CD4-positive, alpha-beta memory T cell (primary cell): ENCODE data around the gene PTPRT. TPM values are rescaled to one million over a fixed set of nuclear protein-coding genes. Genes with fewer than 3 reads are reported as not detected.

Experiments used
- CTCF ChIA-PET: fragments of 350-600 bp; sonication (Branson Sonifier 250); formaldehyde crosslinking; loops from one replicate; lab custom pipeline; 2021; ENCODE audit warnings: inconsistent platforms; ENCODE audit not compliant: partially characterized antibody; lab: Charles Lee
- POLR2A ChIA-PET: fragments of 350-600 bp; sonication (Branson Sonifier 250); formaldehyde crosslinking; loops from one replicate; lab custom pipeline; 2021; ENCODE audit not compliant: partially characterized antibody; lab: Charles Lee
- DNase-seq, 5 donors: peaks; one replicate each; pipeline versions ENCODE4 v3.0.0 to v3.0.0-alpha.2; 2020 to 2022; ENCODE audit warnings: mixed read lengths in 1 of 5
- H3K27ac ChIP-seq: one replicate; pipeline ENCODE4 v1.7.0; 2013; ENCODE audit warnings: low read depth, low read length
- H3K27me3 ChIP-seq: 2 replicates; pipeline ENCODE4 v1.7.0; 2013; ENCODE audit warnings: mild to moderate bottlenecking, low read length, moderate library complexity; ENCODE audit not compliant: insufficient read depth
- H3K36me3 ChIP-seq: 2 replicates; pipeline ENCODE4 v1.7.0; 2013; ENCODE audit warnings: mild to moderate bottlenecking, low read length, moderate library complexity; ENCODE audit not compliant: insufficient read depth
- H3K4me1 ChIP-seq: 2 replicates; pipeline ENCODE4 v1.7.0; 2013; ENCODE audit warnings: mild to moderate bottlenecking, low read length, moderate library complexity; ENCODE audit not compliant: insufficient read depth
- H3K4me3 ChIP-seq, 2 donors: one replicate each; pipeline ENCODE4 v1.7.0; 2013; ENCODE audit warnings: low read length in 2 of 2, mild to moderate bottlenecking in 1 of 2
- H3K9me3 ChIP-seq, 2 donors: one replicate each; pipeline ENCODE4 v1.7.0; 2013; ENCODE audit warnings: low read length in 2 of 2, control low read depth in 1 of 2; ENCODE audit not compliant: control insufficient read depth in 1 of 2
- H3K27ac Mint-ChIP-seq, 7 donors: one replicate each; pipeline ENCODE4 v1.8.0; 2020 to 2021; ENCODE audit warnings: mixed read lengths in 7 of 7, mild to moderate bottlenecking in 6 of 7, inconsistent platforms in 3 of 7, moderate library complexity in 3 of 7
- H3K27me3 Mint-ChIP-seq, 2 donors: one replicate each; pipeline ENCODE4 v1.8.0; 2020 to 2021; ENCODE audit warnings: mixed read lengths in 2 of 2
- H3K36me3 Mint-ChIP-seq, 2 donors: one replicate each; pipeline ENCODE4 v1.8.0; 2020 to 2021; ENCODE audit warnings: mixed read lengths in 2 of 2, inconsistent platforms in 1 of 2, mild to moderate bottlenecking in 1 of 2
- H3K4me1 Mint-ChIP-seq, 4 donors: one replicate each; pipeline ENCODE4 v1.8.0; 2020 to 2021; ENCODE audit warnings: mixed read lengths in 4 of 4, mild to moderate bottlenecking in 1 of 4
- H3K4me3 Mint-ChIP-seq, 8 donors: one replicate each; pipeline ENCODE4 v1.8.0; 2020 to 2021; ENCODE audit warnings: mixed read lengths in 8 of 8, mild to moderate bottlenecking in 7 of 8, moderate library complexity in 6 of 8, inconsistent platforms in 3 of 8
- H3K9me3 Mint-ChIP-seq, 8 donors: one replicate each; pipeline ENCODE4 v1.8.0; 2020 to 2021; ENCODE audit warnings: mixed read lengths in 8 of 8, mild to moderate bottlenecking in 5 of 8, inconsistent platforms in 3 of 8, moderate library complexity in 1 of 8
- intact Hi-C: fragments of 100-400 bp; cut with micrococcal nuclease; formaldehyde crosslinking; loops from one replicate; pipeline ENCODE4 v1.15.1; 2023
- polyA plus RNA-seq, 2 donors: library from polyadenylated mRNA; unstranded; fragments of 300-500 nt; fragmentation: Illumina TruSeq; gene quantifications; one replicate each; pipeline ENCODE4 v1.2.3, GENCODE V29; 2021
- total RNA-seq, 2 experiments: library from RNA; stranded (reverse); gene quantifications; one replicate each; pipeline ENCODE4 v1.2.3, GENCODE V29; 2021

Gene PTPRT
- total and polyA plus RNA-seq, 4 experiments from 2014 or later: not detected

- no peak for DNase-seq
- H3K4me1 Mint-ChIP-seq: no peaks in the 10 kb centered on the region
- H3K27me3 ChIP-seq: no peaks in the 10 kb centered on the region
- intact Hi-C loops: no loop called here
- H3K9me3 ChIP-seq: no peaks in the 10 kb centered on the region
- H3K36me3 Mint-ChIP-seq: no peaks in the 10 kb centered on the region
- H3K4me3 Mint-ChIP-seq: no peak overlapping the region
- POLR2A ChIA-PET: no interaction called here
- H3K36me3 ChIP-seq: no peaks in the 10 kb centered on the region
- H3K4me1 ChIP-seq: no peaks in the 10 kb centered on the region
- H3K27me3 Mint-ChIP-seq: no peaks in the 10 kb centered on the region
- no peak overlapping the region for H3K27ac ChIP-seq
- peaks cover 0 to 31% (median 10%) of the 10 kb centered on the region in 8 donors for H3K9me3 Mint-ChIP-seq
- CTCF ChIA-PET: no interaction called here
- no peak overlapping the region for H3K27ac Mint-ChIP-seq
- no peak overlapping the region for H3K4me3 ChIP-seq
Observed at GRCh38 chr20:42688576-42688975, 501.1 kb downstream of the PTPRT start.

GRCh38 chr20:42686057-42686456, 503.6 kb downstream of the PTPRT start:
- CTCF ChIA-PET: no interaction called here

GRCh38 chr20:42678895-42679294, 510.8 kb downstream of the PTPRT start:
- Histone ChIP-seq H3K27me3 (no peaks in the 10 kb centered on the region), H3K27ac (no peak overlapping the region), H3K9me3 (no peaks in the 10 kb centered on the region), H3K4me1 (no peaks in the 10 kb centered on the region), H3K4me3 (no peak overlapping the region), H3K36me3 (no peaks in the 10 kb centered on the region)
- no peaks in the 10 kb centered on the region for H3K36me3 Mint-ChIP-seq
- no peak for DNase-seq
- H3K9me3 Mint-ChIP-seq: peaks cover 0 to 7% (median 3%) of the 10 kb centered on the region in 8 donors
- intact Hi-C loops: no loop called here
- no peak overlapping the region for H3K27ac Mint-ChIP-seq
- H3K27me3 Mint-ChIP-seq: no peaks in the 10 kb centered on the region
- CTCF ChIA-PET: no interaction called here
- POLR2A ChIA-PET: no interaction called here
- no peak overlapping the region for H3K4me3 Mint-ChIP-seq
- no peaks in the 10 kb centered on the region for H3K4me1 Mint-ChIP-seq

More at GRCh38 chr20:42686057-42686456, 503.6 kb downstream of the PTPRT start:
- Histone ChIP-seq H3K4me1 (no peaks in the 10 kb centered on the region), H3K4me3 (no peak overlapping the region), H3K27me3 (no peaks in the 10 kb centered on the region), H3K27ac (no peak overlapping the region), H3K36me3 (no peaks in the 10 kb centered on the region), H3K9me3 (no peaks in the 10 kb centered on the region)
- H3K4me1 Mint-ChIP-seq: no peaks in the 10 kb centered on the region
- no peak overlapping the region for H3K27ac Mint-ChIP-seq
- no peak for DNase-seq
- H3K9me3 Mint-ChIP-seq: peaks cover 0 to 19% (median 8%) of the 10 kb centered on the region in 8 donors
- peak overlapping the region in 1 of 8 donors; percentile 27 for H3K4me3 Mint-ChIP-seq
- POLR2A ChIA-PET: no interaction called here
- H3K36me3 Mint-ChIP-seq: no peaks in the 10 kb centered on the region
- no peaks in the 10 kb centered on the region for H3K27me3 Mint-ChIP-seq
- intact Hi-C loops: no loop called here

GRCh38 chr20:42656130-42656529, 533.6 kb downstream of the PTPRT start:
- Histone ChIP-seq H3K36me3 (no peaks in the 10 kb centered on the region), H3K4me1 (no peaks in the 10 kb centered on the region), H3K27ac (no peak overlapping the region), H3K9me3 (no peaks in the 10 kb centered on the region), H3K4me3 (no peak overlapping the region), H3K27me3 (no peaks in the 10 kb centered on the region)
- H3K4me3 Mint-ChIP-seq: no peak overlapping the region
- H3K36me3 Mint-ChIP-seq: no peaks in the 10 kb centered on the region
- H3K27ac Mint-ChIP-seq: no peak overlapping the region
- POLR2A ChIA-PET: no interaction called here
- intact Hi-C loops: no loop called here
- peaks cover 0 to 5% (median 3%) of the 10 kb centered on the region in 8 donors for H3K9me3 Mint-ChIP-seq
- H3K4me1 Mint-ChIP-seq: no peaks in the 10 kb centered on the region
- H3K27me3 Mint-ChIP-seq: no peaks in the 10 kb centered on the region
- CTCF ChIA-PET: no interaction called here
- no peak for DNase-seq

- Histone ChIP-seq H3K9me3 (no peaks in the 10 kb centered on the region), H3K4me1 (no peaks in the 10 kb centered on the region), H3K27ac (no peak overlapping the region), H3K27me3 (no peaks in the 10 kb centered on the region), H3K36me3 (no peaks in the 10 kb centered on the region), H3K4me3 (no peak overlapping the region)
- Mint-ChIP-seq H3K36me3 (no peaks in the 10 kb centered on the region), H3K4me3 (no peak overlapping the region), H3K9me3 (peaks cover 0 to 8% (median 4%) of the 10 kb centered on the region in 8 donors), H3K4me1 (no peaks in the 10 kb centered on the region), H3K27me3 (no peaks in the 10 kb centered on the region), H3K27ac (peak overlapping the region in 1 of 7 donors; percentile 11)
- ChIA-PET CTCF (no interaction called here), POLR2A (no interaction called here)
- no peak for DNase-seq
- intact Hi-C loops: no loop called here
Observed at GRCh38 chr20:42652266-42652665, 537.4 kb downstream of the PTPRT start.

GRCh38 chr20:42650191-42650746, 539.4 kb downstream of the PTPRT start:
- H3K4me3 Mint-ChIP-seq: no peak overlapping the region
- H3K36me3 ChIP-seq: no peaks in the 10 kb centered on the region
- DNase-seq: no peak
- no peaks in the 10 kb centered on the region for H3K27me3 ChIP-seq
- no peak overlapping the region for H3K27ac Mint-ChIP-seq
- intact Hi-C loops: no loop called here
- no peaks in the 10 kb centered on the region for H3K9me3 ChIP-seq
- H3K4me1 Mint-ChIP-seq: no peaks in the 10 kb centered on the region
- H3K4me3 ChIP-seq: no peak overlapping the region
- no peaks in the 10 kb centered on the region for H3K36me3 Mint-ChIP-seq
- ChIA-PET POLR2A (no interaction called here), CTCF (no interaction called here)
- H3K27ac ChIP-seq: no peak overlapping the region
- H3K4me1 ChIP-seq: no peaks in the 10 kb centered on the region
- no peaks in the 10 kb centered on the region for H3K27me3 Mint-ChIP-seq
- peaks cover 0 to 14% (median 3%) of the 10 kb centered on the region in 8 donors for H3K9me3 Mint-ChIP-seq

- DNase-seq: no peak
- Mint-ChIP-seq H3K9me3 (peaks cover 0 to 14% (median 3%) of the 10 kb centered on the region in 8 donors), H3K4me1 (no peaks in the 10 kb centered on the region), H3K27ac (no peak overlapping the region), H3K4me3 (no peak overlapping the region), H3K27me3 (no peaks in the 10 kb centered on the region), H3K36me3 (no peaks in the 10 kb centered on the region)
- CTCF ChIA-PET: no interaction called here
- Histone ChIP-seq H3K36me3 (no peaks in the 10 kb centered on the region), H3K4me1 (no peaks in the 10 kb centered on the region), H3K9me3 (no peaks in the 10 kb centered on the region), H3K27me3 (no peaks in the 10 kb centered on the region), H3K27ac (no peak overlapping the region), H3K4me3 (no peak overlapping the region)
- POLR2A ChIA-PET: no interaction called here
- intact Hi-C loops: no loop called here
Observed at GRCh38 chr20:42649748-42650147, 540.0 kb downstream of the PTPRT start.
